NCI-H226 (cell line): ENCODE results near the gene ARID3A.
"Not testable (repeated sequence)": the region's sequence is repeated elsewhere in the genome, so short reads cannot be mapped to it uniquely, and the experiment has no call there.

ENCODE experiments used
- DNase-seq: peaks from one replicate; pipeline ENCODE4 v3.0.0-alpha.2; 2015

Gene ARID3A

GRCh38 chr19:1019980-1020867 is 94.4 kb downstream of the ARID3A start:
- no peak for DNase-seq

GRCh38 chr19:1020868-1021425 is 95.1 kb downstream of the ARID3A start, which contains the start of gene TMEM259:
Gene TMEM259, minus strand, starts transcription at chr19:1021123. Its CDS starts 127 bp downstream, at chr19:1020996.
- peak; percentile 94 for DNase-seq

- DNase-seq, result not testable (repeated sequence)
These were observed 98.0 kb downstream of the ARID3A start for GRCh38 chr19:1023883-1024188.

- not testable (repeated sequence) for DNase-seq
These were observed 99.2 kb downstream of the ARID3A start for GRCh38 chr19:1025080-1025479.
